ENCODE measurements around the gene MRPL51. TPM values are rescaled to one million over a fixed set of nuclear protein-coding genes. Genes with fewer than 3 reads are reported as not detected.

Gene MRPL51
- total RNA-seq, 1 experiment from 2014 or later, result 456 TPM

- H3K36me3 ChIP-seq (ENCODE audit: low read depth), result peaks cover 77% of the 10 kb centered on the region
- H4K20me1 ChIP-seq (ENCODE audit: insufficient read depth), result no peaks in the 10 kb centered on the region
- no peak overlapping the region for H3K4me3 ChIP-seq
- POLR2A ChIA-PET (ENCODE audit: unreplicated experiment), result no interaction called here
- no peak overlapping the region for H3K4me2 ChIP-seq
- peaks cover 2% of the 10 kb centered on the region; the same call in 1 of the 2 replicates for H3K79me2 ChIP-seq (ENCODE audit: low read depth)
- BruUV-seq (replicated peaks), result no TSS peak
- CTCF ChIA-PET, result no interaction called here
- no peak for TF ChIP-seq EZH2 (IDR thresholded peaks at IDR 0.05; ENCODE audit: low read depth)
- TF ChIP-seq CTCF (conservative IDR thresholded peaks at IDR 0.05), result no peak
- H3F3A ChIP-seq (ENCODE audit: insufficient read depth, low read depth), result peaks cover 44% of the 10 kb centered on the region
- no peak overlapping the region for H3K27ac ChIP-seq
- peaks cover 19% of the 10 kb centered on the region for H3K4me1 ChIP-seq (replicated peaks; ENCODE audit: insufficient read depth)
- no peaks in the 10 kb centered on the region for H3K9me2 ChIP-seq (ENCODE audit: insufficient read depth)
- no peaks in the 10 kb centered on the region for H3K9me3 ChIP-seq (ENCODE audit: insufficient read depth, low read depth)
- no peak overlapping the region for H2AFZ ChIP-seq
- H3K27me3 ChIP-seq (ENCODE audit: insufficient read depth, low read depth), result no peaks in the 10 kb centered on the region
- DNase-seq, result no peak
- intact Hi-C loops (cut with micrococcal nuclease; ENCODE audit: unreplicated experiment), result no loop called here
Measured at GRCh38 chr12:6524648-6525047, 31.6 kb upstream of the MRPL51 start.

- H3K36me3 ChIP-seq (ENCODE audit: low read depth), result peaks cover 81% of the 10 kb centered on the region
- POLR2A ChIA-PET (ENCODE audit: unreplicated experiment), result interaction anchor here (0.6 kb wide), 2 partner anchors 16 to 188 kb away, joined by 3 to 6 read pairs; no protein-coding TSS in a partner anchor
- CTCF ChIA-PET, result no interaction called here
Measured at GRCh38 chr12:6523708-6524107, 30.6 kb upstream of the MRPL51 start.

GRCh38 chr12:6522193-6522592, 29.1 kb upstream of the MRPL51 start:
- Histone ChIP-seq H2AFZ (no peak overlapping the region), H3F3A (ENCODE audit: insufficient read depth, low read depth) (peaks cover 21% of the 10 kb centered on the region), H3K9me2 (ENCODE audit: insufficient read depth) (no peaks in the 10 kb centered on the region), H3K4me3 (no peak overlapping the region), H3K9me3 (ENCODE audit: insufficient read depth, low read depth) (no peaks in the 10 kb centered on the region), H3K4me1 (replicated peaks; ENCODE audit: insufficient read depth) (no peaks in the 10 kb centered on the region), H3K27me3 (ENCODE audit: insufficient read depth, low read depth) (no peaks in the 10 kb centered on the region), H3K36me3 (ENCODE audit: low read depth) (peaks cover 82% of the 10 kb centered on the region), H4K20me1 (ENCODE audit: insufficient read depth) (no peaks in the 10 kb centered on the region), H3K79me2 (ENCODE audit: low read depth) (no peaks in the 10 kb centered on the region), H3K27ac (no peak overlapping the region), H3K4me2 (no peak overlapping the region)
- no peak for DNase-seq
- ChIA-PET POLR2A (ENCODE audit: unreplicated experiment) (no interaction called here), CTCF (no interaction called here)
- BruUV-seq (replicated peaks), result no TSS peak
- TF ChIP-seq EZH2 (IDR thresholded peaks at IDR 0.05; ENCODE audit: low read depth) (no peak), CTCF (conservative IDR thresholded peaks at IDR 0.05) (no peak)
- intact Hi-C loops (cut with micrococcal nuclease; ENCODE audit: unreplicated experiment), result no loop called here

More at GRCh38 chr12:6523708-6524107, 30.6 kb upstream of the MRPL51 start:
- no TSS peak for BruUV-seq (replicated peaks)
- H2AFZ ChIP-seq, result no peak overlapping the region
- H3K9me3 ChIP-seq (ENCODE audit: insufficient read depth, low read depth), result no peaks in the 10 kb centered on the region
- DNase-seq, result no peak
- H3K4me3 ChIP-seq, result no peak overlapping the region
- no peak overlapping the region for H3K27ac ChIP-seq
- no peak overlapping the region for H3K4me2 ChIP-seq
- no peaks in the 10 kb centered on the region for H4K20me1 ChIP-seq (ENCODE audit: insufficient read depth)
- peaks cover 11% of the 10 kb centered on the region for H3K4me1 ChIP-seq (replicated peaks; ENCODE audit: insufficient read depth)
- intact Hi-C loops (cut with micrococcal nuclease; ENCODE audit: unreplicated experiment), result no loop called here
- TF ChIP-seq CTCF (conservative IDR thresholded peaks at IDR 0.05) (no peak), EZH2 (IDR thresholded peaks at IDR 0.05; ENCODE audit: low read depth) (no peak)
- H3K79me2 ChIP-seq (ENCODE audit: low read depth), result no peaks in the 10 kb centered on the region
- no peaks in the 10 kb centered on the region for H3K27me3 ChIP-seq (ENCODE audit: insufficient read depth, low read depth)
- peaks cover 36% of the 10 kb centered on the region for H3F3A ChIP-seq (ENCODE audit: insufficient read depth, low read depth)
- H3K9me2 ChIP-seq (ENCODE audit: insufficient read depth), result no peaks in the 10 kb centered on the region

All from PC-9 (cell line).